ENCODE data around the gene SNTG2.

SNTG2 gene

GRCh38 chr2:1369905-1370304 is 419.3 kb downstream of the SNTG2 start:
- no peak for TF ChIP-seq CTCF (conservative IDR thresholded peaks at IDR 0.05; ENCODE audit: low read depth, low read length)
- DNase-seq (ENCODE audit: low read depth): no peak
- no peak overlapping the region for H3K4me3 ChIP-seq (ENCODE audit: low read length)

GRCh38 chr2:1370461-1370860 is 419.8 kb downstream of the SNTG2 start:
- H3K4me3 ChIP-seq (ENCODE audit: low read length): no peak overlapping the region
- DNase-seq (ENCODE audit: low read depth): no peak
- TF ChIP-seq CTCF (conservative IDR thresholded peaks at IDR 0.05; ENCODE audit: low read depth, low read length): no peak

DNA sequence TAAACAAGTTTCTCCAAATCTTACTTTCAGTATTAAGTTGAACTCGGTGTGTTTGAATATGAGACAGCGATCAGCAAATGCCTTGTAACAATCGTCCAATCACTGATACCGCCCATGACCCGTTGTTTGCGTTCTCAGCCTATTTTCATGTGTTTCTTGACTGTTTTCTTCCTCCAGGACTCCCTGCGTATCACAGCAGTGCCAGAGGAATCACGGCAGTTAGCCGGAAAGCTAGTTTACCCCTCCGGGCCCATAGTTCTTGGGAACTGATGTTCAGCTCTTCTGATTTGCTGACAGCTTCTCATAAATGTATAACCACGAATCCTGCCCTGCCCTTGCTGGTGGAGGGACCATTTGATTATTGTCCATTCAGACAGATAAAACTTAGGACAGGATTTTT is 420.4 kb downstream of the SNTG2 start:
- TF ChIP-seq CTCF (conservative IDR thresholded peaks at IDR 0.05; ENCODE audit: low read depth, low read length): no peak
- no peak for DNase-seq (ENCODE audit: low read depth)
- no peak overlapping the region for H3K4me3 ChIP-seq (ENCODE audit: low read length)

- TF ChIP-seq CTCF (conservative IDR thresholded peaks at IDR 0.05; ENCODE audit: low read depth, low read length): no peak
Observed at GRCh38 chr2:1373830-1374229, 423.2 kb downstream of the SNTG2 start.

DNA sequence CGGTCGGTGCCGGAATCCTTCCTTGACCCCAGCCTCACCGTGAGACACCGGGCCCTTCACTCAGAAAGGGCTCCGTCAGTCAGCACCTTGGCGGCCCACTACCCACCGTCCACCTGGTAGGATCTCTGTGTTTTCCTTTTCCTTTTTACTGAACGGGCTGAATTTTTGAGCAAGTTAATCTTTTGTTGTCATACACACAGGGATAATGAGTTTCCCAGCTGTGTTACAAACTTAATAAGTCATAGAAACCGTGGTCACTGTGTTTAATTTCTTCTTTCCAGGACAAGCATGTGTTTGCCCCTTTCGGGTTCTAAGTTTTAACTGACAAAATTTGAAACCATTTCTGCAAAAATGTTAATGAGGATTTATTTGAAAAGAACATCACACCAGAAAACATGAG is 423.6 kb downstream of the SNTG2 start:
- no peak for TF ChIP-seq CTCF (conservative IDR thresholded peaks at IDR 0.05; ENCODE audit: low read depth, low read length)
- no peak overlapping the region for H3K4me3 ChIP-seq (ENCODE audit: low read length)
- DNase-seq (ENCODE audit: low read depth): no peak

More at GRCh38 chr2:1373830-1374229, 423.2 kb downstream of the SNTG2 start:
- H3K4me3 ChIP-seq (ENCODE audit: low read length): no peak overlapping the region
- no peak for DNase-seq (ENCODE audit: low read depth)

DNA sequence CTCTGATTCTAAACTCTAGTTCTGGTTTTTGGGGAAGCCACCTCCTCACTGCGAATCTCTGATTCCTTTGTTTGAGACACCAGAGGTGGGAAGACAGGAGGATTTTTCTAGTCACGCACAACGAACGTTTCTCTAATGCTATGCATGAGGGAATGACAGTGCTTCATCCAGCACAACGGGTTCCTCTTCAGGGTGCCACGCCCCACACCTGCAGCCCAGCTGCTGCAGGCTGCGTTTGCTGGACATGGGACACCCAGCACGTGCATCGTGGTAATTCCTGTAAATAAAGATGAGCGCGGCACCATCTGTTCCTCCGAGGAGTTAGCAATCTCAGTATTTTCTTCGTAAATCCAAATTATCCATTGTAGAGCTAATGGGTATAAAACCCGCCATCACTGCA is 425.1 kb downstream of the SNTG2 start:
- no peak overlapping the region for H3K4me3 ChIP-seq (ENCODE audit: low read length)
- TF ChIP-seq CTCF (conservative IDR thresholded peaks at IDR 0.05; ENCODE audit: low read depth, low read length): no peak

GRCh38 chr2:1377473-1377872 is 426.8 kb downstream of the SNTG2 start:
- no peak for TF ChIP-seq CTCF (conservative IDR thresholded peaks at IDR 0.05; ENCODE audit: low read depth, low read length)
- DNase-seq (ENCODE audit: low read depth): no peak
- no peak overlapping the region for H3K4me3 ChIP-seq (ENCODE audit: low read length)

More for the DNA sequence above, 425.1 kb downstream of the SNTG2 start:
- no peak for DNase-seq (ENCODE audit: low read depth)

Data from retinal pigment epithelial cell (primary cell).